NCI-H526 treated with DMSO at 0.1 percent for 48 hours (cell line): ENCODE measurements around the gene ASB2.

Source experiments
- DNase-seq: peaks from one replicate; lab custom pipeline; 2025; lab: John Stamatoyannopoulos, UW

Gene ASB2

GRCh38 chr14:93981316-93982229 lies 5.2 kb upstream of the ASB2 start:
- no peak for DNase-seq

- no peak for DNase-seq
These were observed 4.3 kb upstream of the ASB2 start for GRCh38 chr14:93980456-93981201.

- DNase-seq: no peak
These were observed 2.4 kb upstream of the ASB2 start for GRCh38 chr14:93978735-93979134.

- DNase-seq: no peak
These were observed 1.6 kb upstream of the ASB2 start for GRCh38 chr14:93977790-93978581.

GRCh38 chr14:93977171-93977570 lies 801 bp upstream of the ASB2 start:
- DNase-seq: no peak

- no peak for DNase-seq
These were observed 436 bp downstream of the ASB2 start for GRCh38 chr14:93975791-93976476.

- DNase-seq: no peak
These were observed 1.5 kb downstream of the ASB2 start for GRCh38 chr14:93974833-93975232.

- no peak for DNase-seq
These were observed 2.1 kb downstream of the ASB2 start for GRCh38 chr14:93974299-93974698.

- no peak for DNase-seq
These were observed 2.8 kb downstream of the ASB2 start for GRCh38 chr14:93973607-93974006.

GRCh38 chr14:93972618-93973205 lies 3.7 kb downstream of the ASB2 start:
- DNase-seq: no peak

GRCh38 chr14:93971635-93972027 lies 4.7 kb downstream of the ASB2 start:
- DNase-seq: no peak

- peak; percentile 23 for DNase-seq
These were observed 5.3 kb downstream of the ASB2 start for GRCh38 chr14:93970965-93971634.

GRCh38 chr14:93970585-93970964 lies 5.8 kb downstream of the ASB2 start:
- DNase-seq: peak; percentile 13

GRCh38 chr14:93969082-93969828 lies 7.1 kb downstream of the ASB2 start:
- DNase-seq: no peak

GRCh38 chr14:93967637-93968250 lies 8.6 kb downstream of the ASB2 start:
- DNase-seq: no peak

- DNase-seq: no peak
These were observed 10.4 kb downstream of the ASB2 start for GRCh38 chr14:93965946-93966474.

GRCh38 chr14:93965287-93965821 lies 11.0 kb downstream of the ASB2 start:
- DNase-seq: no peak

GRCh38 chr14:93964820-93965286 lies 11.5 kb downstream of the ASB2 start:
- DNase-seq: no peak

GRCh38 chr14:93964281-93964680 lies 12.1 kb downstream of the ASB2 start:
- DNase-seq: no peak
